Activated gamma-delta T cell treated with anti-CD3 and anti-CD28 coated beads, Interleukin-2, amount 50 U/mL, for 16 hours (primary cell): ENCODE measurements around the gene RPS19BP1.
"Not testable (repeated sequence)": the region's sequence is repeated elsewhere in the genome, so short reads cannot be mapped to it uniquely, and the experiment has no call there.

Source experiments
- DNase-seq: peaks from one replicate; pipeline ENCODE4 v3.0.0-alpha.2; 2020; ENCODE audit warnings: low read depth

The RPS19BP1 gene

DNA sequence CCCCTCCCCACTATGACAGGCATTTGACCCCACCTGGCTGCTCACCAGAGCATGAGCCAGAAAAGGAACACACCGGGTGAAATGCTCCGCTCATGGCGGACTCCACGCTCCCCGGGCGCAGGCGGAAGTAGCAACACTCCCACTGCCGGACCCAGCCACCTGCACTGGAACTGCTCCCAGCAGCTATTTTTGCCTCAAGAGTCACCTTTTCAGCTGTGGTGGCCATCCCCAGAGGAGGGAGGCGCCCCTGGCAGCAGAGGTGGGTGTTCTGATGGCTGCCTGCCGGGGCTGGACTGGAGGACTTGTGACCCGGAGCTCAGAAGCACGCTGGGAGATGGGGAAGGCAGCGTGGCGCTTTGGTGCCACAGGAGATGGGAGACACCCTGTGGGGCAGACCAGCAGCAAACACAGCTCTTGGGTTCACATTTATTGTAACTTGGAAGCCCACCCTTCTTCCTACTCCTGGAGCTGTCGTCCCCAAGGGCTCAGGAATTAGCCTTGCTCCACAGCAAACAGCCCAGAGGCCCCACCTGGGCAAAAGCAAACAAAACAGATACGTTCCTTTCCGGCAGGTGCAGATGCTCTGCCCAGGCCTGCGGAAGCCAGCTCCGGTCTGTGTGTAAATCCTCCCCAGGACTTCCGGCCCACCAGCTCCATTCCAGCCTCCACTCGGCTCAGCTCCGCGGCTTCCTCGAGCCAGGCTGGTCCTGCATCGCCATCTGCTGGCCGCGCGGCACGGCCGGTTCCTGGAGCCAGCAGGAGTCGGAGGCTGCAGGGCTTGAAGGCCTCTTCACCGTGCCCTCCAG lies 3.7 kb downstream of the RPS19BP1 start:
- DNase-seq = peak; percentile 86

GRCh38 chr22:39528080-39528661 lies 4.4 kb downstream of the RPS19BP1 start:
- DNase-seq = no peak

- no peak for DNase-seq
These were observed 5.0 kb downstream of the RPS19BP1 start for GRCh38 chr22:39527481-39527961.

GRCh38 chr22:39526736-39527171 lies 5.8 kb downstream of the RPS19BP1 start:
- no peak for DNase-seq

DNA sequence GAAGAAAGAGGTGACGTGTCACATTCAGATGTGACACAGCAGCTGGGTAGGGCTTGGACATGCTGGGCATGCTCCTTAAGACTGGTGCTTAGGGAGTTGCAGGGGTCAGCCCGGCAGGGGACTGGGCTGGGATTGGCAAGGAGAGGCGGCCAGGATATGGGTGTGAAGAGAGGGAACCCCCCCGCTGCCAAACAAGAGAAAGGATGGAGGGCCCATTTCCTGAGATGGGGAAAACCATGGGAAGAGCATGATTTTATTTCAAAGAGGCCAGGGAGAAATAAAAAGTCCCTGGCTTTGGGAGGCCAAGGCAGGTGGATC lies 6.9 kb downstream of the RPS19BP1 start:
- no peak for DNase-seq

GRCh38 chr22:39524753-39525657 lies 7.5 kb downstream of the RPS19BP1 start:
- no peak for DNase-seq

GRCh38 chr22:39524089-39524752 lies 8.3 kb downstream of the RPS19BP1 start:
- no peak for DNase-seq

DNA sequence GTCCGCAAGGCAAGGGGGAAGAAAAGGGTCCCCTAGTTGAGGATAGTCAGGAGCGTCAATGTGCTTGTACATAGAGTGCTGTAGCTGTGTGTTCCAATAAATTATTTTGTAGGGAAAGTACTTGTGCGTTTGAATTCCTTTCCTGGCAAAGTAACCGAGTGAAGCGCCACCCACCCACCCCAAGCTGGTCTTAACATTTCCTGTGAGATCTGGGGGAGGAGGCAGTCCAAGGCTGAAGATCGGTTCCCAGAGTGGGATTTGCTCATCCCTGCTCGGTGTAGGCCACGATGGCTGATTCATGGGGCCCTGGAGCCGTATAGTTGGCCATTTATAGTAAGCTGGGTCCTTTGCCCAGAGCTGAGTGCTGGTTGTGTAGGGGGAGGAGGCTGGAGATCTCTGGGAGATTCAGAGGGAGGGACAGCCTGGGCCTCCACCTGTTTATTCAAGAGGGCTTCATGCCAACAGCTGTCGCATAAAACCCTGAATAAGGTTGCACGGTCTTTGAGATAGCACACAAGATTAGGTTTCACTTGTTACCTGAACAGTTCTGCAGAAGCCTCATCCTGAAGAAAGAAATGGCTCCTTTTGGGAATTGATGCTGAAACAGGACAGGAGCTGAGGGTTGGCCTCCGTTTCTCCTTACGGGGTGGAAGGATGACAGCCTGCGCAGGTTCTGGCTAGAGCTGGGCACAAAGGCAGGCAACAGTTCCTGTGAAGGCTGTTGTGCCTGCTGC lies 9.8 kb downstream of the RPS19BP1 start:
- no peak for DNase-seq

DNA sequence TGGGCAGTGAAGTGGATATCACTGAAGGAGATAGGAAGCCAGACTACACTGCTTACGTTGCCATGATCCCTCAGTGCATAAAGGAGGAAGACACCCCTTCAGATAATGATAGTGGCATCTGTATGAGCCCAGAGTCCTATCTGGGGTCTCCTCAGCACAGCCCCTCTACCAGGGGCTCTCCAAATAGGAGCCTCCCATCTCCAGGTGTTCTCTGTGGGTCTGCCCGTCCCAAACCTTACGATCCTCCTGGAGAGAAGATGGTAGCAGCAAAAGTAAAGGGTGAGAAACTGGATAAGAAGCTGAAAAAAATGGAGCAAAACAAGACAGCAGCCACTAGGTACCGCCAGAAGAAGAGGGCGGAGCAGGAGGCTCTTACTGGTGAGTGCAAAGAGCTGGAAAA lies 10.5 kb downstream of the RPS19BP1 start:
- DNase-seq = not testable (repeated sequence)

DNA sequence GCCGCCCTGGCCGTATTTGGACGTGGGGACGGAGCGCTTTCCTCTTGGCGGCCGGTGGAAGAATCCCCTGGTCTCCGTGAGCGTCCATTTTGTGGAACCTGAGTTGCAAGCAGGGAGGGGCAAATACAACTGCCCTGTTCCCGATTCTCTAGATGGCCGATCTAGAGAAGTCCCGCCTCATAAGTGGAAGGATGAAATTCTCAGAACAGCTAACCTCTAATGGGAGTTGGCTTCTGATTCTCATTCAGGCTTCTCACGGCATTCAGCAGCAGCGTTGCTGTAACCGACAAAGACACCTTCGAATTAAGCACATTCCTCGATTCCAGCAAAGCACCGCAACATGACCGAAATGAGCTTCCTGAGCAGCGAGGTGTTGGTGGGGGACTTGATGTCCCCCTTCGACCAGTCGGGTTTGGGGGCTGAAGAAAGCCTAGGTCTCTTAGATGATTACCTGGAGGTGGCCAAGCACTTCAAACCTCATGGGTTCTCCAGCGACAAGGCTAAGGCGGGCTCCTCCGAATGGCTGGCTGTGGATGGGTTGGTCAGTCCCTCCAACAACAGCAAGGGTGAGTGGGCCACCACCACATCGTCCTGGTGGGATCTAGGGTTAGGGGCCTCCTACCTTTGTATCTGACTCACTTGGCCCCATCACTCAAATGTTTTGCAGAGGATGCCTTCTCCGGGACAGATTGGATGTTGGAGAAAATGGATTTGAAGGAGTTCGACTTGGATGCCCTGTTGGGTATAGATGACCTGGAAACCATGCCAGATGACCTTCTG lies 11.3 kb downstream of the RPS19BP1 start:
- not testable (repeated sequence) for DNase-seq

- DNase-seq = peak; percentile 84
These were observed 12.1 kb downstream of the RPS19BP1 start, which contains the start of gene ATF4 for GRCh38 chr22:39520226-39521105. Gene ATF4, plus strand, starts transcription at chr22:39520562. Its CDS starts 884 bp downstream, at chr22:39521446.

- peak; percentile 95 for DNase-seq
These were observed 12.8 kb downstream of the RPS19BP1 start for GRCh38 chr22:39519681-39520225.

- DNase-seq = no peak
These were observed 13.4 kb downstream of the RPS19BP1 start for GRCh38 chr22:39518996-39519680.

GRCh38 chr22:39518144-39518786 lies 14.3 kb downstream of the RPS19BP1 start:
- DNase-seq = no peak

DNA sequence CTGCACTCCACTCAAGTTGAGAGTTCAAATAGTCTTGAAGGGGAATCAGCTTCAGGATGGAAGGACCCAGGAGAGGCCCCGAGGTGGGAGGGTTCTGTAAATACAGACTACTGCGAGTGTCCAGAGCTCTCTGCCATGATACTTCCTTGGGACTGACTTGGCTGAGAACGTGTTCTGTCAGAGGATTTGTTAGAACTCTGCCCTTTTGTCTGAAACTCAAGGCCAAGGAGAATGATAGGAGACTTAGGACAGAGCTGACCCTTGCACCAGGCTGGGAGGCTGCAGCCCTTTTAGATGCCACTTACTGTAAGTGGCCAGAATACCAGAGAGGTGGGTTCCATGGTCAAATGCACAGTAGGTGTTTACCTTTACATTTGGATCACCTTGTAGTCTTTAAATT lies 15.1 kb downstream of the RPS19BP1 start:
- no peak for DNase-seq

DNA sequence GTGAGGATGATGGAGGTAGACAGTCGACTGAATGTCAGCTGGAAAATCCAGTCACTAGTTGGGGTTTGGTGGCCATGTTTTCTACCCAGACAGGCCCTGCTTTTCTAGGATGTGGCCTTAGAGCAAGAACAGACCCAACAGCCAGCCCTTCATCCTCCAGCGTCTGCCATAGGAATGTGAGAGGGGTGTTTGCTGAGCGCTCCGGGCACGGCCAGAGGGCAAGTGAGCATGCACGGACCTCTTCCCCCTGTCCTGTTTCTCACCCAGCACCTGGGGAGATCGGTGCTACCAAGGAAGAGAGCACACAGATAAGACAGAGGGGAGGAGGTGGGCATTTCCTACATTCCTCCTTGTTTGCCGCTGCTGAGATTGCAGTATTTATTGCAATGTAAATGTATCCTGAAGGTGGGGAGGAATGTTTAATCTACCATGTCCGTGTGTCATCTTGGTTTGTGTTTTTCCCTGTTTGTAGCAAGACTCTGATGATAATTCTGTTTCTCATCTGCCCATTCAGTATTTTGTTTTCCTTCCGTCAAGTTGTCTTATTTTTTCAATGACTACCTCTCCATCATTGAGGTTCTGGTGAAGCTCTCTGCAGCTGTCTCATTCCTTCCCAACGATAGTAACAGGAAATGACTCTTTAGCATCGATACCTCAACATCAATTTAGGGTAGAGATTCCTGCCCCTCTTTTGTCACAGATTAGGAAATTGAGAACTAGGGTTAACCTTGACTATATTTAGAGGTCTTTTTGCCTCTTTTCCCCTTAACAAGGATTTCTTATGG lies 17.1 kb downstream of the RPS19BP1 start:
- no peak for DNase-seq

DNA sequence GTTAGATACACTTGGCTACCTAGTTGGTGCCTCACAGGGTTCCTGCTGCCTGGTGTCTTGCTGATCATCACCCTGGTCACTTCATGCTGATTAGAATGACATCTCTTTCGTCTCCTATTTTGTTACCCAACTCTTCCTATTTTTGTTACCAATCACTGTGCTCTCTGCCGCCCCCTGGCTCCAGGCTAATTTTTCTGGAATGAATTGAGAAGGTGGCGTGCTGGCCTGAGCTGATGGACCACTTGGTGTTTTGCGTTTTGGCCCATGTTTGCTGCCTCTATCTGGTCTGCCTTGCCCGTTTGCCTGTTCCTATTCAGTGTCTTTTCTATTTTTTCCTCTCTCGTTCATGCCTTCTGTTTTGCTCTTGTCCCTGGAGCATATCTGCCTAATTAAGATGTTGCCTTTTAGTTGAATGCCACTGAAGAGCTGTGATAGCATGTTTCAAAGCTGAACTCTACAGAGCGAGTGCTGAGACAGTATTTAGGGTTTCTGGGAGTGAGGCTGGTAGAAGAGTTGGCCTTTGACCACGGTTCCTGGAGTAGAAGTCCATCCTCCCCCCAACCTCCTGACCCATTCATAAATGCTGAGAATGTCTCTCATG lies 18.1 kb downstream of the RPS19BP1 start:
- no peak for DNase-seq
